ENCODE measurements around the gene CXCL14. TPM values are rescaled to one million over a fixed set of nuclear protein-coding genes. Genes with fewer than 3 reads are reported as not detected.
A peak's percentile ranks its signal among the peaks of the same experiment; 100 is the strongest.

The CXCL14 gene
- total RNA-seq, 1 donor from 2014 or later, result not detected

GRCh38 chr5:135596788-135597187 is 18.0 kb upstream of the CXCL14 start:
- no peak for DNase-seq (ENCODE audit: low read depth in 2 of 2)

GRCh38 chr5:135596157-135596763 is 17.5 kb upstream of the CXCL14 start:
- DNase-seq (ENCODE audit: low read depth in 2 of 2), result no peak

GRCh38 chr5:135594416-135594960 is 15.7 kb upstream of the CXCL14 start:
- no peak for DNase-seq (ENCODE audit: low read depth in 2 of 2)

- no peak for DNase-seq (ENCODE audit: low read depth in 2 of 2)
Measured at GRCh38 chr5:135593886-135594285, 15.1 kb upstream of the CXCL14 start.

DNA sequence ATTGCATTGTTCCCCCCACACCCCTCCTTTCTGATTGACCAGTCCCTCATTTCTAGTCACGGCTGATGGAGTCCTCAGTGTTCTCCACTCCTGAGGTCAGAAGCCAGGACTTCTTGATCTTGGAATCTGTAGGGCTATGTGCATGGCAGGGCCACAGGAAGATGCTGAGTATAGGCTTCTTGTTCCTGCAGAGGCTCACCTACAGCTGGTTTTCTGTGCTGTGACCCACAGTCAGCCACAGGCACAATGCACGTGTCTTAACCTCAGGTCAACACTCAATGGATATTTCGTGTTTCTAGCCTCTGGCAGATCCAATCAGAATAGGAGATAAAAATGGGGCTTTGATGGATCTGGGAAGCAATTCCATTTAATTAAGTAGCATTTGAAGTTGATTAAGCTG is 14.3 kb upstream of the CXCL14 start:
- no peak for DNase-seq (ENCODE audit: low read depth in 2 of 2)

DNA sequence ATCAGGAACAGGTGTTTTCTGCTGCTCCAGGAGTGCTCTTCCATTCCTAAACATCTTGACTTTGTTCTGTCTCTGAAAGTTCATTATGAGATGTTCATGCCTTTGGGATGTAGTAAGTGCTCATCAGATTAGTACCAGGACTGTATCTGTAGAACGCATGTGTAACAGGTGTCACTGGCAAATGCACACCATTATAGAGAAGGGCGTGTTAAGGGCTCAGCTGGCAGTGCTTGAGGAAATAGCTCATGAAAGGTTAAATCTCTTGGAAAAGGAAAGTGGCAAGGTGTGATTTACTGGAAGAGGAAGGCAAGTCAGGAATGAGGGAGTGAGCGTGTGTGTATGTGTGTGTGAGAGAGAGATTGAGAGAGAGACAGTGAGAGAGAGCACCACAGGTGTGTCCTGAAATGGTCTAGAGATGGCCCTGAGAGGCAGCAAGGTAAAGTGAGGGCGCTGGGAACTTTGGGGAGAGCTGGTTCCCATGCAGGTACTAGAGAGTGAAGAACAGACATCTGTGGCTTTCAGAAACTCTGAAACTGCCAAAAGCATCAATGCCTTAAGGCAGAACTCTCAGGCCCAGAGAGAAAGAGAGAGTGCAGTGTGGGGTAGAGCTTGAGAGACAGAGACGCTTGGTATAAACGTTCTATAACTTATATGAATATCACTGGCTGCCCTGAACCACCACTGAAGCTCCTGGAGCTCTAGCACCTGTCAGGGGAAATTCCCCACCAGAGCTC is 13.7 kb upstream of the CXCL14 start:
- DNase-seq (ENCODE audit: low read depth in 2 of 2), result no peak

DNA sequence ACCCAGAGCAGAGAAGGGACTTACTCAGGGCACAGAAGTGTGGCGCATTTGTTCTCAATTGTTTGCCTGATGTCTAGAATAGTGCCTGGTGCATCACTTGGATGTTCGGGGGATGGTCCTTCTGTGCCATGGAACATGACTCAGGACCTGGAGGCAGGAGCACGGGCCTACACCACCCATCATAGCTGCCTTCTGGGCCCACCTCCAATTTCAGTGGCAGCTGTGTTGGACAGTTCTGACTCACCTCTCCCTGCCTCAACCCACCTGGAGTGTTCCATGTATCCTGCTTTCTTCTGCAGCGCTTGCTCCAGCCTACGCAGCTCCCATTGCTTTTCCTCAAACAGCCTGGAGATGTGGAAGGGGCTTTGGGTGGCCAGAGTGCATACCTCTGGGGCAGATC is 12.5 kb upstream of the CXCL14 start:
- no peak for DNase-seq (ENCODE audit: low read depth in 2 of 2)

GRCh38 chr5:135589152-135589551 is 10.4 kb upstream of the CXCL14 start:
- no peak for DNase-seq (ENCODE audit: low read depth in 2 of 2)

DNA sequence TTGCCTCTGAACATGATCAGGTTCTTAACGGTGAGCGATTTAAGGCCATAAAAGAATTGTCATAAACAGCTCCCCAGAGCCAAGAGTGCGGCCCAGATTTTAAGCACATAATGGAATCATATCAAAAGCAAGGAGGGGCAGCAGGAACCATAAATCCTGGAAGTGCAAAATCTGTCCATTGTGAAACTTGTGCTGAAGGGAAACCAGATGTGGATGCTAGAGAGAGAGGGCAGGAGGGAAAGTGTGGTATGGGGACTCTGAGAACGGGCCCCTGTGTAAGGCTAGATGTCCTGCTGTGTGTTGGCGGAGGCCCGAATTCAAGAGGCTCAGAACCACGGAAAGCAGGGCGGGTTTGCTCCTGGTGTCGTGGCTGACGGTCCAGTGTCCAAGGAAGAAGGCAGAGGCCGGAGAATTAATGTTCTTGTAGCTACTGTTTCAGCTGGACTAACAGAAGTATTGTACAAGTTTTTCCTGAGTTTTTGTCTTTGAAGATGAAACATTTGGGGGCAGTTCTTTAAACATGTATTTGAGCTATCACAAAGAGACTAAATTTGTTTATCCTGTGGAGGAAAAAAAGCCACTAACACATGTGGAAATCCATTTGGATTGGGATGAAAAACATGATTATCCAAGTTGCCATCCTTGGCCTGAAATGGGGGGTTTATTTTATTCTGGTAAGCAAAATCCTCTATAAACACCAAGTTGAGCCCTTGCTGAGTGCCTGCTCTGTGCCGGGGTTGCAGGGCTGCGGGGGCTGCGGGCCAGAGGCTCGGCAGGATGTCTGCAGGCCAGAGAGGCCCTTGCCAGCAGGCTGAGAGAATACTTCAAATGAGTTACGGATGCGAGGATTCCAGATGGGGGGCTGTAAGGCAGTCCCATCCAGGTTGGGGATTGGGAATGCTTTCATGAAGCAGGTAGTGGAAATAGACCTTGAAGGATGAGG is 9.2 kb upstream of the CXCL14 start:
- no peak for DNase-seq (ENCODE audit: low read depth in 2 of 2)

GRCh38 chr5:135584918-135585317 is 6.1 kb upstream of the CXCL14 start:
- no peak for DNase-seq (ENCODE audit: low read depth in 2 of 2)

DNA sequence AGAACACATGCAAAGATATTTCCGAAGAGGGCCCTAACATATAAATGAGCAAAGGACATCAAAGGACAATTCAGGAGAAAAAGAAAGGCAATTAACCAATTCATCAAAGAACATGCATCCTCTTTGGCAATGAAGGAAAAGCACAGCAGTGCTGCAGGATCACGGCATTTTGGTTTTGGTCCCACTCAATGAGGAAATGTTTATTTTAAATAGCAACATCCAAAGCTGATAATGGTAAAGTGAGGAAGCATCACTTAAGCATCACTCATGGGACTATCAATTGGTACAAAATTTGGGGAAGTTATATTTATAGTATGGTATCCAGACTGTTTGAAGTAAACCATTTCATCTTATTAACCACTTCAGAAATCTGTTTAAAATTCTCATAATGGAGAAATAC is 5.5 kb upstream of the CXCL14 start:
- DNase-seq (ENCODE audit: low read depth in 2 of 2), result no peak

GRCh38 chr5:135582099-135582781 is 3.4 kb upstream of the CXCL14 start:
- DNase-seq (ENCODE audit: low read depth in 2 of 2), result no peak

GRCh38 chr5:135578305-135578684 is 496 bp downstream of the CXCL14 start:
- DNase-seq (ENCODE audit: low read depth in 2 of 2), result no peak

DNA sequence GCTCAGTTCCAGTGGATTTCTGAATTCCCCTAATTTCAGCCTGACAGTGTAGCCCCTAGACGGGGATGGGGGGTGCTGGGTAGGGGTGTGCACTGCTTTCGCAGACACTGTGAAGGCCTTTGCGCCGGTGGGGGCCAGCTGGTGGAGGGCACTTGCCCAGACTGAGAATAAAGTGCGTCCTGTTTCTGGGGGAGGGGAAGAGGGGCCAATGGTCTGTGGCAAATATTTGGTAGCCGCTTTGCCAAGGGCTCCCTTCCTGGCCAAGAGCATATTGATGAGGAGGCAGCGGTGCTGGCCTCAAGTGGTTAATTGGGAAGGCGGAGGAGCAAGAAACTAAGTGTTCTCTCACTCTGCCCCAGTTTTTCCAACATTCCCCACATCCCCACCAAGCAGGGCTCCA is 1.4 kb downstream of the CXCL14 start:
- no peak for DNase-seq (ENCODE audit: low read depth in 2 of 2)

DNA sequence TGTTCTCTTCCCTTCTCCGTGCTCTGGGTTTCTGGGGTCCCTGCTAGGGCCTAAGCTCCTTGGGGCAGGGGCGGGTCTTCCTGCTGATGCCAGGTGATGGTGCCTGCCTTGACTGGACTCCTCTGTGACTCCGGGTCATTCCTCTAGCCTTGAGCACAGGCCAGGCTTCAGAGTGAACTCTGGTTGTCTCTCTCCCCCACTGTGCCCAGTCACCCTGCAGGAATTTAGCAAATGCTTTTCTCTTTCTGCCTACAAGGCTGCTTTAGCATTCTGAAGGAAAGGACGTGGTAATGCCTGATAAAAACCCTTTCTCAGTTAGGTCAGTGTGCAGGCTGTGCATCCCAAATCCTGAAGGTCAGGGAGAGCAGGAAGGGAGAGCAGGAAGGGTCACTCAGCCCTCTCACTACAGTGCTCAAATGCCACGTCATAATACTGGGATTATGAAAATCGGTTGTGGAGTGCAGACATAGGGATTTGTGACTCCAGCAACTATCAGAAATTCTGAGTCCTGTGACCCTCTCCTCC is 2.7 kb downstream of the CXCL14 start:
- DNase-seq (ENCODE audit: low read depth in 2 of 2), result no peak

- DNase-seq (ENCODE audit: low read depth in 2 of 2), result no peak
Measured at GRCh38 chr5:135574493-135574892, 4.3 kb downstream of the CXCL14 start.

DNA sequence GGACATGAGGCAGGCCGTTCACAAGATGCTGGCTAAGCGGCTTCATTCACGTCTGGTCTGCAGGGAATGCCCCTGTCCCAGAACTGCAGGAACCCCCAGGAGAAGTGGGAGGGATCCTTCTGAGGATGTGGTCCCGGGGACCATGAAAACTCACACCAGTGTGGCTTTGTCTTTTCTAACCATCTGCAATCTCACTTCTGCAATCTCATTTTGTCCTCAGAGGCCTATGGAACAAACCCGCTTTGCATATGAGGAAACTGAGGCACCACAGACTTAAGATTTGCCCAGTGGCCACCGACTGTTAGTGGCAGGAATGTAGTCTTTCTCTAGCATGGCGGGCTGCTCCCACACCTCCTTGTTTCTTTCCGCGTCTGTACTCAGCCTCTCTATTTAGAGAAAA is 6.9 kb downstream of the CXCL14 start:
- DNase-seq (ENCODE audit: low read depth in 2 of 2), result no peak

GRCh38 chr5:135571066-135571609 is 7.7 kb downstream of the CXCL14 start:
- DNase-seq (ENCODE audit: low read depth in 2 of 2), result no peak

- DNase-seq (ENCODE audit: low read depth in 2 of 2), result no peak
Measured at GRCh38 chr5:135570453-135570764, 8.4 kb downstream of the CXCL14 start.

DNA sequence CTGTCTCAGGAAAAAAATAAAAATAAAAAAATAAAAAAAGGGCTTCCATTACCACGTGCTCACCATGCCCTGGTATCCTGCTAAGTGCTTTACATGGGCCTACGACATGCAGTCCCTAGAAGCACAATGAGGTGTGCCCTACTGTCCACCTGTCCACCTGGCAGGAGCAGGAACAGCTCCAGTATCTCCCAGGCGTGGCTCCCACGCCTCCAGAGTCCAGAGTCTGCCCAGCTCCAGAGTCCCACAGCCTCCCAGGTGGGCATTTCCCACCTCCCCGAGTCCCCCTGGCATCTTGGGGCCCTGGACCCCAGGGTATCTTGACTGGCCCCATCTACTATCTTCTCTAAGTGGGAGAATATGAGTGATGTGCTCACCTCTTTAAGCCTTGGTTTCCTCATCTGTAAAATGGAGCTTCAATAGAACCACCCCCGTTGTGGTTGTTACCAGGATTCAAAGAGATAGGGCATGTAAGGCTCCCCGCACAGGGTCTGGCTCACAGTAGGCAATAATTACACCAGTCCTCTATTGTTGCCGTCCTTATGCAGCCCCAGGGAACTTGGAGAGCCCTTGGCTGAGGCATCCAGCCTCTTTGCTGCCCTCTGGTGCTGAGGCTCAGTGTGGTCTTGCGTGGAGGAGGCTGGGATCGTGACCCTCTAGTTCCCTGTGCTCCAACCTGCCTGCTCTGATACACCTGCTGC is 8.9 kb downstream of the CXCL14 start:
- DNase-seq (ENCODE audit: low read depth in 2 of 2), result peak in 1 of 2 donors; percentile 45
